GM18508 (cell line): ENCODE results near the gene TAL2.

Source experiments
- ATAC-seq: cut with Tn5 transposase; IDR thresholded peaks from one replicate; pipeline ENCODE4 v1.9.1; 2021; ENCODE audit warnings: moderate number of reproducible peaks; ENCODE audit not compliant: insufficient read depth, unreplicated experiment

The TAL2 gene

GRCh38 chr9:105673850-105674387, 11.7 kb downstream of the TAL2 start:
- ATAC-seq: no peak

GRCh38 chr9:105676351-105676923, 14.2 kb downstream of the TAL2 start:
- no peak for ATAC-seq

GRCh38 chr9:105678163-105678562, 15.9 kb downstream of the TAL2 start:
- ATAC-seq: no peak

GRCh38 chr9:105678781-105679180, 16.5 kb downstream of the TAL2 start:
- no peak for ATAC-seq

GRCh38 chr9:105679257-105680022, 17.2 kb downstream of the TAL2 start:
- ATAC-seq: no peak

GRCh38 chr9:105681313-105681712, 19.1 kb downstream of the TAL2 start:
- no peak for ATAC-seq

- ATAC-seq: no peak
Observed at GRCh38 chr9:105681724-105682123, 19.5 kb downstream of the TAL2 start.

GRCh38 chr9:105683688-105684275, 21.5 kb downstream of the TAL2 start:
- no peak for ATAC-seq

GRCh38 chr9:105686936-105687335, 24.7 kb downstream of the TAL2 start:
- ATAC-seq: no peak

GRCh38 chr9:105690742-105691141, 28.5 kb downstream of the TAL2 start:
- no peak for ATAC-seq

GRCh38 chr9:105693435-105694189, 31.4 kb downstream of the TAL2 start:
- ATAC-seq: peak; percentile 21

- peak; percentile 27 for ATAC-seq
Observed at GRCh38 chr9:105694190-105694847, 32.1 kb downstream of the TAL2 start, which contains the start of gene TMEM38B. Gene TMEM38B, plus strand, starts transcription at chr9:105694541. Its CDS starts 120 bp downstream, at chr9:105694661.

GRCh38 chr9:105694848-105695581, 32.8 kb downstream of the TAL2 start:
- peak; percentile 47 for ATAC-seq

GRCh38 chr9:105696219-105696793, 34.0 kb downstream of the TAL2 start:
- ATAC-seq: no peak

GRCh38 chr9:105697871-105698270, 35.6 kb downstream of the TAL2 start:
- no peak for ATAC-seq

GRCh38 chr9:105698348-105698870, 36.2 kb downstream of the TAL2 start:
- no peak for ATAC-seq

GRCh38 chr9:105700668-105701067, 38.4 kb downstream of the TAL2 start:
- ATAC-seq: no peak

- no peak for ATAC-seq
Observed at GRCh38 chr9:105701145-105701544, 38.9 kb downstream of the TAL2 start.

- ATAC-seq: no peak
Observed at GRCh38 chr9:105702207-105702606, 40.0 kb downstream of the TAL2 start.
